ENCODE measurements around the gene NTMT2.

Gene NTMT2

DNA sequence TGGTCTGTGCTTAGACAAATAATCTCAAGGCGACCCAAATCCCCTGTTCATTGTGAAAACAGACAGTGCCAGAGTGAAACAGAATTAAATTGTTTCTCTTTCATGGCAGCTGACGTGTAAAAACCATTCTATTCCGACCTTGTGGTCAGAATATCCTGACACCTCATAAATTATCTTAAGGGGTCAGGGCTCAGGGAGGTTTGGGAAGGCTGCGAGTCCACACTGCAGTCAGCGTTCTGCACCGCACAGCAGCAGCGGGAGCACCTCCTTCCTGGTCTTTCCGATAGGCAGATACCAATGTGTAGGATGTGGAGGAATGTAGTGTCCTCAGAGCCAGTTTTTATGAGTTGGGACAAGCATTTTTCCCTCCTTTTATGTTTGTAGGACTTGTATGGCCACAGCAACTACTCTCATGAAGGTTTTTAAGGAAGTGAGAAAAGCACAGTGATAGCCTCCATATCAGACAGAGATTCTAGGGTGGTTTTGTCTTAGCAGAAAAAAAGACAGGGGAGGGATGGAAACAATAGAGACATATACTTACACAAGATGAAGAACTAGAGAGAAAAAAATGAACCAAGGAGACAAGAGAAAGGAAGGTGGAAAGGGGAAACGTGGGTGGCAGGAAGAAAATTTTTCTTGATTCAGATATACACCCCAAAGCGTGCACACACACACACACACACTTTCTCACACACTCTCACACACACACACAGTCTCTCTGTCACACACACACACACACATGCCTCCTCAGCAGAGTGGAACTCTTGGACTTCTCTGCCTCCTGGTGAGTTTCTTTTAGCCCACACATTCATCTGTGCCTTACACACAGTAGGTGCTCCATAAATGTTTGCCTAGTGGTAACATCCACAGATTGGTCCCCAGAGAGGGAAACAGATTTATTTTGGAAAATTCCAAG lies 68.6 kb downstream of the NTMT2 start:
- DNase-seq, result no peak

DNA sequence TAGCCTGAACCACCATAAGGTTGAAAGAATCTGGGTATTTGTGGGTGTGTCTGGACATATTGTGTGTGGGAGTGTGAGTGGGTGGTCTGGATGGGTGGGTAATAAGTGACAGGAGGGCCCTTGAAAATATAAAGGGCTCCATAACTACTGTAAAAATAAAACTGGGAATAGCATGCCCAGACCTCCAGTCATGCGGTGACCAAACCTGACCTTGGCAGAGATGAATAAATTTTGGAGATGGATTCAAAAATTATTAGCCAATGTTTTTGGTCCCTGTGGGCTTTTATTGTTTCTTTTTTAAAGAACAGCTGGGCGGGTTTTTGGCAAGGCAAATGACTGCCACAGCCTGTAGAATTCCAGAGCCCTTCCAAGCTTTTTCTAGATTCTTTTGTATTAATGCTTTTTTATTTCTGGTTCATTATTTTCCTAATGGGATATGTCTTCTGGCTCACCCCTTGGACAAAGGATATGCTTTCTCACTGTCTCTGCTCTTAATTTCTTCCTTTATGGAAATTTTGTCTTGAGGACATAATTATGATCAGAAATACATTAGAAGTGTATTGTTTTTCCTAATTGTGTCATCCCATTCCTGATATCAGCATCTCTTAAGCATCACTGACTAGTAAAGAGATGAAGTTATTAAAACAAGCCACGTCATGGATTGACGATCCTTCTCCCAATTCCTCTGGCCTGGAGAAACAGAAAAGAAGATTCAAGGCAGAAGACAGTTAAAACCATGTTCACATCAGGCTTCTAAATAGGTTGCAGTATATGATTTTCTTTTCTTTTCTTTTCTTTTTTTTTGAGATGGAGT lies 69.5 kb downstream of the NTMT2 start:
- no peak for DNase-seq

DNA sequence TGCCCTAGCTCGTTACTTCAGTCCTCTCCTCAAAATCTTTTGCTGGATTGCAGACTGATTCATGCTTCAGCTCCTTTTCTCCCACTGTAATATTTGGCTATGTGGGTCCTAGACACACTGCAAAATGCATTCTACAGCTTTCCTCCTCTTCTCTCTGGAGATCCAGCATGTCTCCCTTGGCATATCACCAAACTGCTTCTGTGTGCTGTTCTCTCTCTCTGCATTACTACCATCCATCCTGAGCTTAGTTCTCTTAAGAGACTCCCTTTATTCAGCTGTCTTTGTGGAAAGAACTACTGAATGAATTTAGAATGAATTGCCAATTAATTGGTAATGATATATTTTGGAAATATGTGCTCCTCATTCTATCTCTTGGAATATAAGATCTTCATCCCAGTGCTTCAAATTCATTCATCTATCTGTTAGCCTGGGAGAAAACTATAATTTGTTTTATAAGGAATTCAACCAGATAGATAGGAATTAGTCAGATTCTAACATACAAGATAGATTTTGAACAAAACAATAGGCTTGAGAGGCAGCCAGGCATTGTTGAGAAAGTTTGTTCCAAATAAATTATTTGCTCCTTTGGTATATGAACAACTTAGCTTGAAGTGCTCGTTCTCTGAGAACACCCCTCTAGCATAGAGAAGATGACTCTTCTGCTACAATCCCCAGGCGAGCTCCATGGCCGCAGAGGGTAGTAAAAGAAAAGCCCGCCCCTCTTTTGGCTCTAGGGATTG lies 71.9 kb downstream of the NTMT2 start:
- no peak for DNase-seq

GRCh38 chr1:170218257-170218650 lies 72.5 kb downstream of the NTMT2 start:
- no peak for DNase-seq

Measured in bone marrow (tissue), 2 donors.